Mammary epithelial cell (primary cell): ENCODE measurements around the gene CORO2A.

Source experiments
- EZH2 ChIP-seq: IDR thresholded peaks from 2 replicates; pipeline ENCODE4 v1.6.1; 2012; ENCODE audit warnings: low read length, inconsistent platforms, borderline replicate concordance
- TF ChIP-seq, protein P1 (sequence below), 2 donors: IDR thresholded peaks in 1 of 2; conservative IDR thresholded peaks in 1 of 2; 2 replicates each; pipeline ENCODE4 v1.5.1; 2011 to 2012; ENCODE audit warnings: inconsistent platforms in 2 of 2, low read length in 2 of 2, mild to moderate bottlenecking in 2 of 2, control low read depth in 1 of 2, low read depth in 1 of 2; ENCODE audit not compliant: insufficient read depth in 1 of 2; ENCODE audit errors: extremely low read depth in 1 of 2

DNA sequence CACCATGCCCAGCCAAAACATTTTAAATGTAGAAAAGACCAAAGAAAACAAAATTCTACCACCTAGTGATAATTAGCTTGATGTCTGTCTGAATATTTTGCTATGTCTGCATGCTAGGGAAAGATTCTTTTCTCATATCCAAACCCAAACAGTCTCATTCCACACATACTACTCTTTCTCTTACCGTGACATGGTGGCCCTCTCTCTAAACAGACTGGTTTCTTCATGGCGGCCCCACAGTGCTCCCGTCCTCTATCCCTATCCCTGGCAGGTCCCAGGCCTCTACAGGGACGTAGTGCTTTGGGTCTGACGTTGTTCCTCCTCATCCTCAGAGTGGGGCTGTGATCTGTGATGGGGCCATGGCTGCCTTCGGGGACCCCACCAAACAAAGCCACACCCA lies 8.1 kb downstream of the CORO2A start:
- no peak for TF ChIP-seq EZH2
- TF ChIP-seq, protein P1, sequence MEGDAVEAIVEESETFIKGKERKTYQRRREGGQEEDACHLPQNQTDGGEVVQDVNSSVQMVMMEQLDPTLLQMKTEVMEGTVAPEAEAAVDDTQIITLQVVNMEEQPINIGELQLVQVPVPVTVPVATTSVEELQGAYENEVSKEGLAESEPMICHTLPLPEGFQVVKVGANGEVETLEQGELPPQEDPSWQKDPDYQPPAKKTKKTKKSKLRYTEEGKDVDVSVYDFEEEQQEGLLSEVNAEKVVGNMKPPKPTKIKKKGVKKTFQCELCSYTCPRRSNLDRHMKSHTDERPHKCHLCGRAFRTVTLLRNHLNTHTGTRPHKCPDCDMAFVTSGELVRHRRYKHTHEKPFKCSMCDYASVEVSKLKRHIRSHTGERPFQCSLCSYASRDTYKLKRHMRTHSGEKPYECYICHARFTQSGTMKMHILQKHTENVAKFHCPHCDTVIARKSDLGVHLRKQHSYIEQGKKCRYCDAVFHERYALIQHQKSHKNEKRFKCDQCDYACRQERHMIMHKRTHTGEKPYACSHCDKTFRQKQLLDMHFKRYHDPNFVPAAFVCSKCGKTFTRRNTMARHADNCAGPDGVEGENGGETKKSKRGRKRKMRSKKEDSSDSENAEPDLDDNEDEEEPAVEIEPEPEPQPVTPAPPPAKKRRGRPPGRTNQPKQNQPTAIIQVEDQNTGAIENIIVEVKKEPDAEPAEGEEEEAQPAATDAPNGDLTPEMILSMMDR (conservative IDR thresholded peaks at IDR 0.05 in 1 of 2, IDR thresholded peaks at IDR 0.05 in 1 of 2; ENCODE audit: extremely low read depth in 1 of 2, insufficient read depth in 1 of 2, low read depth in 1 of 2, low read length in 2 of 2): no peak
